RPMI7951 (cell line): ENCODE results near the gene SRGAP3. TPM values are rescaled to one million over a fixed set of nuclear protein-coding genes. Genes with fewer than 3 reads are reported as not detected.

Source experiments
- DNase-seq: peaks from one replicate; pipeline ENCODE4 v3.0.0-alpha.2; 2012; ENCODE audit warnings: low read depth
- total RNA-seq: library from RNA; depleted of rRNA; stranded (reverse); fragments of >200 nt; shearing (Covaris generic); gene quantifications from 2 replicates; pipeline ENCODE4 v1.2.3, GENCODE V29; 2014

The SRGAP3 gene
- total RNA-seq, 1 experiment from 2014 or later, result 2.3 TPM

DNA sequence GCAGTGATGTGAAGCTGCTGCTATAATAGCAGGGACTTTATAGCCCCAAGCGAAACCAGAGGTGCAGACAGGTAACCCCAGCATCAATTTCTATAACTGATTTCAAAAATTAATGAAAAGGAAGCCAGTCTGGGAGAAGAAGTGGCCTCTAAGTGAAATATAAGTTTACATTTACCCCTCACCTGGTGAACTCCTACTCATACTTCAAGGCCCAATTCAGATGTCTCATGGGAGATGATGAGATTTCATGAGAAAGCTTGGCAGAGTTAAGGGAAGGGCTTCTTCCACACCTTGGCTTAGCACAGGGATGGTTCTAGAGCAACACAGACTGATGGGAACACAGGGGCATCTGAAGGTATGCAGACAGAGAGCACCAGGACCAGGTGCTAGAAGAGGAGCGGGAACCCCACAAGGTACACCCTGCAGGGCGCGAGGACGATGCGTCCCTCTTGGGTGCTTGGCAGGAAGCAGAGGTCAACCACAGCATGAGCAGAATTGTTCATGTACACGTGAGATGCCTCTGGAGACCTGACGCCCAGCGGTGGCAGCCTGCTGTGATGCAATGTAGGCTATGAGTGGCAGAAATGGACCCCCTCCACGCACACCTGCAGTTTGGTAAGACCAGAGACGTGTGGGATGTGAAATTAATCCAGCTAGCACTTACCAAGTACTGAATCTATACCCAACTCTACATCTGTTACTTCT lies 102.9 kb downstream of the SRGAP3 start:
- DNase-seq, result no peak

GRCh38 chr3:9143184-9143583 lies 106.3 kb downstream of the SRGAP3 start:
- DNase-seq, result no peak

DNA sequence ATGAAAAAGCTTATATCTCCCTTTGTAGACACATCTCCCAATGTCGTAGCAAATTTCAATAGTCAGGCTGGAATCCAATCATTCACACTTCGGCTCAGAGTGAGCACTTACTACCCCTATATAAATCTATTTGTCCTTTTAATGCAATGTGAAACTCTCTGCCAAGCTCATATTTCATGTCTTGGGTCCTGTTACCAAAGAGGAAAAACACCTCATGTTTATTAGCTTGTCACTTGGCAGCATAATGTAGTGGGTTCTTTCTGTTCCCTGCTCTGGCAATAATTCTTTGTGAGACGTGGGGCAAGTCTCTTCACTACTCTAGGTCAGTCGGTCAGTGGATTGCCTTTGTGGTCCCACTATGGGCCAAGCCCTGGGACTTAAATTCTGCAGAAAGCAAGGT lies 107.1 kb downstream of the SRGAP3 start:
- DNase-seq, result no peak

DNA sequence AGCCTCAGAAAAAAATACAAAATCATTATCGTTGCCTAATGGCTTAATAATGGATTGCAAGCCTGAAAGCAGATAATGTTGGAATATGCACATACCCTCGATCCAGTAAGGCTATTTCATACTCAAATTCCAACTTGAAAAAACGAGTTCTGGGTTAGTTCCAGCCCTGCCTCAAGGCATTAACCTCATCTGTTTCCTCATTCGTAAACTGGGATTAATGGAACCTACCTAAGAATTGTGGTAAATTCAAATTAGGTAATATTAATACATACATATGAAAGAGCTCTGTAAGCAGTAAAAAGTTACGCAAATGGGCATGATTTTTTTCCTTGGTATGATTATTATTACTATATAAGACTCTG lies 107.5 kb downstream of the SRGAP3 start:
- DNase-seq, result no peak

GRCh38 chr3:9139366-9139765 lies 110.1 kb downstream of the SRGAP3 start:
- DNase-seq, result no peak

GRCh38 chr3:9137676-9138075 lies 111.8 kb downstream of the SRGAP3 start:
- DNase-seq, result no peak

DNA sequence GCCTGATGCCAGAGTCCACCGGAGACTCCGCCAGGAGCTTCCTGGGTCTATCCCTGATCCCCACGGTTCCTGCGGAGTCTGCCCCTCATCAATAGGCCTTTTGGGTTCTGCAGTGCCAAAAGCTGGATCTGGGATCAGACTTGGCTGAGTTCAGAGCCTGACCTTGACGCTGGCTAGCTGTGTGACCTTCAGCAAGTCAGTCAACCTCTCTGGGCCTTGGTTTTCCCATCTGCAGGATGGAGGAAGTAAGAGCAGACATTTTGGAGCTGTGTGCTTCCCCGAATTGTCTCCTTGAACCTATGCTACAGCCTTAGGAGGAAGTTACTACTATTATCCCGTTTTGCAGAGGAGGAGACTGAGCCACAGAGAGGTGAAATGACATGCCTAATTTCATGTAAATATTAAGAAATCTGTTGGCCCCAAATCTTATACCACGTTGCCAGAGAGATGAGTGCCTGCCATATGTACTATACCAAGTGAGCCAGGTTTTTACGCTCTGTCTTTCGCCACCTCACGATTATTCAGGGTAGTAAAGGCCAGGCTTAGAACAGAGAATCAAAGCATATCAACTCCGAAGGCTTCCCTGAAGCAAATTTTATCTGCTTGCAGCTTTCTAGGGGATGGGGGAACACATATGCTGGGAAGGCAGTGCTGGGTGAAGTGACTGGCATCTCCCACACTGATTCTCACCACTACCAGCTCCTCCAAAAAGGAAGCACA lies 112.5 kb downstream of the SRGAP3 start:
- DNase-seq, result no peak

- DNase-seq, result no peak
Observed at GRCh38 chr3:9135930-9136525, 113.4 kb downstream of the SRGAP3 start.

DNA sequence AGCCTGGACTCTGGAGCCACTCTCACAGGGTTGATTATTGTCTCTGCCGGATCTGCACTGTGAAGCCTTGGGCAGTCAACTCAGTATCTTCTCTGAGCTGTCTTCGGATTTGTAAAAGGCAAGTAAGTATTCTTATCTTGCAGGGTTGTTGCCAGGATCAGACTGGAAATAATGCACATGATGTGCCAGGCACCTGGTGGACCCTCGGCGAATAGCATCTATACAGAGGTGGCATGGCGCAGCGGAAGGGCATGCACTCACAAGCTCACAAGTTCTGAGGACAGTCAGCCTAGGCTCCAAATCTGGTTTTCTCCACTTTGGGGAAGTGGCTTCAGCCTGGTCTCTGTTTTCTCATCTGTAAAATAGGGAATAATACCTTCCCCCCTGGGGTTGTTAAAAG lies 113.9 kb downstream of the SRGAP3 start:
- DNase-seq, result no peak

- no peak for DNase-seq
Observed at GRCh38 chr3:9133656-9134055, 115.8 kb downstream of the SRGAP3 start.

DNA sequence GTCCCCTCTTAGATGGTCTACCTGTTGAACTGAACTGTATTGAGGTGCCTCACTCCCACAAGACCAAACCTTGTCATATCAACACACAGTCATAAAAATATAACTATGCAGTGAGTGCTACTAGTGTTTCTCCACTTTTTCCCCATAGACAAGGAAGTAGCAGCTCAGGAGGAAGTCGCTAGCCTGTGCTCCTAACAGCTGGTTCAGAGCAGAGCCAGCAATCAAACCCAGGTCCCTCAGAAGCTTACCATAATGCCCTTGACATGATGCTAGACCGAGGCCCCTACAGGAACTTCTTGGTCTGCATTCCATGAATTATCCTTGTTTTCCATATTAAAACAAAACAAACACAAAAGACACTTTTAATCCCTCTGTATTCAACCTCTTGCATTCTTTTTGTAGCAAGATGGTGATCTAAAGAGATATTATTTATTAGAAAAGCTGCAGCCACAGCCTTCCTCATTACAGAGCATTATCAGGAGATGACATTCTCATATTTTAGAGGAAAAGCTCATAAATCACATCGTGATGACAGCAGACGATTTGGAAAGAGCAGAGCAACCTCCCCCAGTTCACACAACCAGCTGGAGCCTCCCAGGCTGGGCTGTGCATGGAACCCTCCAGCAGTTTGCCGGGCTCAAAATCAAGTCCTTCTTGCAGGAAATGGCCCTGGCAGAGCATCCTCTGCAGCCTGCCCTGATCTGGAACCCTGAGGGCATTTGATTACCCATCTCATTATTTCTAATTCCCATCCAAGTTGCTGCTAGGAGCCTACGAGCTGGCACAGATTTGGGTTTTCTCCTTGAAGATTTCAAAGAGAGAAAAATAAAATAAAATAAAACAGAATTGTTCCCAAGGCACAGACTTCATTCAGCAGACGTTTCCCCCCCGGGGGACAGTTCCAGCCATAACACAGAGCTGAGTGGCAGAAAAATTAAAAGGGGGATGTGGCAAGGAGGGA lies 118.8 kb downstream of the SRGAP3 start:
- DNase-seq, result no peak

DNA sequence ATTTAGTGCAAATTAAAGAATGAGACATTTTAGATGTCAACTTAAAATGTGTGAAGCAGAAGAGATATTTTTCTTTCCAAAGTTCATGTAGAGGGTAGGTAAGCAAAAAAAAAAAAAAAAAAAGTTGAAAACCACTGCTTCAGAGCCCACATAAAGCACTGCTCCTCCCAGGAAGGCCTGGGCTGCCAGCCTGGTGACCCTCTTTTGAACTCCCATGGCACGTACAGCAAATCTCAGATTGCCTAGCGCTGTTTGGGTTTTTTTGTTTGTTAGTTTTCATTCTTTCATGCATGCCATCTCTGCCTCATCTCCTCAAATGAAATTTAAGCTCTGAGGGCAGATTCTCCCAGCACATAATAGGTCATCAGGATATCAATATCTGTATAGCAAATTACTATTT lies 120.1 kb downstream of the SRGAP3 start:
- no peak for DNase-seq

DNA sequence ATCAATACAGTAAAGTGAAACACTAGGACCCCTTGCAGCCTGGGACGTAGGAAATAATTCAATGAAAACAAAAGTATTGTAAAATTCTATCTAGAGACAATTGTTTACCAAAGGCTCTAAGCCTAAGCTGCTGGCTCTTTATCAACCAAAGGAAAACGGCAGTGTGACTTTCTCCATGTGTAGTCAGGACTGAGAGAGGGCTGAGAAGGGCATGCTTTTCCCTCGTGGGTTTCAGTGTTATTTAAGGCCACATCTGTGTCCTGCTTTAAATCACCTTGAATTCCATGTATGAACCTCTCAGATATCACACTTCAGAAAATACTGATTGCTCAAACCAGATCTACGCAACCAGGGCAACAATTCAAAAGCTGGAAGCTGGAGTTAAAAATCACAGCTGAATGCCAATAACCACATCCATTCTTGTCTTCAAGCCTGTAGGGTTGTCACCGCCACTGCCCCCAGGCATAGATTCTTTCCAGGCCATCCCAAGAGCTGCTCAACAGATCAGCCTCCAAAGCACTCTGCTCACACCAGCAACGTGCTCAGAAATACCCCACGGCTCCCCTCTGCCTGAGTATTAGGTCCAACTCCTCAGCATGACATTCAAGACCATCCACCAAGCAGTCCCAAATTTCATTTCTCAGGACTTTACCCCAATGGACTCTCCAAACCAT lies 124.0 kb downstream of the SRGAP3 start:
- no peak for DNase-seq

- no peak for DNase-seq
Observed at GRCh38 chr3:9124730-9125129, 124.7 kb downstream of the SRGAP3 start.

DNA sequence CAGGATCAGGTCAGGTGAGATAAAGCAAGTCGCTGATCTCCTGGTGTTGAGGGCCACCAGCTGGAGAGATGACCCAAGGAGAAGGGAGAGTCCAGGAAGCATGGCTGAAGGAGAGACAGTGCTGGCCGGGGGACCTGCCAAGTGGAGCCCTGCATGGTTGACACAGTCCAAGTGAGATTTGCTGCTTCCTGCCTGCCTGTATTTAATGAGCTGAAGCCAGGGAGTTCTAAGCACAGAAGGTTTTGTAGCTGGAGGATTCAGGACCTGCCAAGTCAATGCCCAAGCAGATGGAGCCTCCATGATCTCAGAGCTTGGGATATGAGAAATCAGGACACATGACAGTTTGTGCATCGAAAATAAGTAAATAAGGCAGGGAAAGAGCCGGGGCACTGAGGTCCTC lies 125.6 kb downstream of the SRGAP3 start:
- DNase-seq, result no peak

- peak; percentile 34 for DNase-seq
Observed at GRCh38 chr3:9122732-9123364, 126.6 kb downstream of the SRGAP3 start.

DNA sequence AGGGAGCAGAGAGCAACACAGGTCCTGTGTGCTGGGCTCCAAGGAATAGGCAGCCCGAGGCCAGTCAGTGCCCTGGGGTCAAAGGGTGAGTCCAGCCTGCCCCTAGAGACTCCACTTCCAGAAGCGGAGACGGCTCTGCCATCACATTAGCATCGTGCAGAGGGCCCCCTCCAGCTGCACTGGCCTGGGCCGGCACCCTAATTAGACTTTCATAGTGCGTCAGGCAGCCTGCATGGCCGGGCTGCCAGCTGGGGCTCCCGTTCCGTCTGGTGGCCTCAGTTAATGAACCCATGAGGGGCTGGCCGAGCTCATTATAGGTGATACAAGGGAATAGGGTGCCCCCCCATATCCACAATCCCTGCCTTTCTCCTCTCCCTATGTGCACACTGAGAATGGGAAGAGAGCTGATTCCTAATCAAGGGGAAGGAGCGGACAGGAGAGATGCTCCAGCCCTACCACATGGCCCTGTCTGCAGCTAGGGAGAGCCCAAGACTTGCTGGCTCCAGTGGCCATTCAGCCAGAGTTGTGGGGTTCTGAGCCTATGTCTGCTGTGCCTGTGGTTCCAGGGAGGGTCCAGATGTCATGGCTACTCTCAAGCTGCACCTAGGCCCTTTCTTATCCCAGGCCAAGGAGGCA lies 128.0 kb downstream of the SRGAP3 start:
- DNase-seq, result no peak

GRCh38 chr3:9119331-9119730 lies 130.1 kb downstream of the SRGAP3 start:
- DNase-seq, result no peak

- DNase-seq, result no peak
Observed at GRCh38 chr3:9118222-9118621, 131.2 kb downstream of the SRGAP3 start.

DNA sequence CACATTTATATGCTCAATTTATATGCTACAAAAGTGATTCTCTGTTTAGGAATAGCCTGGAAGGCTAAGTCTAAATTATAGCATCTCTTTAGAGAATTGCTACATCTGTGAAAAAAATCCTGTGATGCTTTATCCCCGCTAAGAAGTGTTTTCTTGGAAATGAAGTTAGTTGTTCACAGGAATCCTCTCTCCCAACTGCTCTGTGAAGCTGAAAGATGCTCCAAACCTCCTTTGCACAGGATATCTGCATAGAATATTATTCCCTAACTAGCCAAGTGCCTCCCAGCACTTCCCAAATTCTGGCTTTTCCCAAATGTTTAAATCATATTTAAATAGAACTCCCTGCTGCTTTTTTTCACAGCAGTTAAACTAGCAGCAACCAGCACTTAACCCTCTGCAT lies 132.2 kb downstream of the SRGAP3 start:
- DNase-seq, result no peak

DNA sequence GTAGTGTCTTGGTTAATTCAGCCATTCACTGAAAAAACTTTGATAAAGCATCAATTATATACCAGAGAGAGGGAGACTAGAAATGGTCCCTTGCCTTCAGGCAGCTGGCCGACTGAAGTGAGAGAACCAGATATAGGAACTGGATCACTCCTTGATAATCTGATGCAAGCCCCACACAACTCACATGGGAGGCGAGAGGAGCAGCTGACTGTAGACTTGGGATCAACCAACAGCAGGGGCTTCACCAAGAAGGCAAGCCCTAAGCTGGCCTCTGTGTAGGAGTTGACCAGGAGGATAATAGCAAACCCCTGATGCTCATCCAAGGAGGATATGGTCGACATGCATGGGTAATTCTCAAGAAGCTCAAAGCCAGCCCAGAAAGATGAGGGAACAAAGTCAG lies 133.1 kb downstream of the SRGAP3 start:
- DNase-seq, result no peak
